Measurements from ENCODE around the gene H2AZ2.
A peak's percentile ranks its signal among the peaks of the same experiment; 100 is the strongest.
"Not testable (repeated sequence)": the region's sequence is repeated elsewhere in the genome, so short reads cannot be mapped to it uniquely, and the experiment has no call there.

H2AZ2 gene

DNA sequence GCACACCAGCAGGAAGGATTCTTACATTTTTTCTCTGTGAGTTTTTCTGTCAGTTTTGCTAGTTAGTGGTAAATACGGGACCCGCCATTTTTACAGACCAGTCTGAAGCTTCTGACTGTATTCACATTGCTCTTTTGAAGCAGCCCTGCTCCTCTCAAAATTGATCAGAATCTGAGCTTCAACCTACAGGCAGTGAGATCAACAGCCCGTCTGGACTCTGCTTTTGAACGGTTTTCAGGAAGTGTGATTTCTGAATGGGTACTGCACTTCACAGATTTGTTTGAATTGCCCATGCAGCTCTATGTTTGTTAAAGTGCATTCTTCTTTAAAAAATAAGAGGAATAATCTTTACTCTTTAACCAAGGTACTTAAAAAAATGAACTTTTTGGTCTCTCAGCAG is 28.5 kb upstream of the H2AZ2 start:
- no peak overlapping the region for H3K4me3 ChIP-seq (ENCODE audit: low read depth, low read length)
- POLR2A ChIA-PET, result no interaction called here
- no peak for DNase-seq (ENCODE audit: low read depth, low spot score)
- CTCF ChIA-PET, result interaction anchor here (1.4 to 6.8 kb wide), 3 partner anchors 9 to 18 kb away, joined by 4 to 43 read pairs (median 5); no protein-coding TSS in a partner anchor
- no peak for TF ChIP-seq CTCF (IDR thresholded peaks at IDR 0.05; ENCODE audit: insufficient read depth, low read length, missing control alignments)

DNA sequence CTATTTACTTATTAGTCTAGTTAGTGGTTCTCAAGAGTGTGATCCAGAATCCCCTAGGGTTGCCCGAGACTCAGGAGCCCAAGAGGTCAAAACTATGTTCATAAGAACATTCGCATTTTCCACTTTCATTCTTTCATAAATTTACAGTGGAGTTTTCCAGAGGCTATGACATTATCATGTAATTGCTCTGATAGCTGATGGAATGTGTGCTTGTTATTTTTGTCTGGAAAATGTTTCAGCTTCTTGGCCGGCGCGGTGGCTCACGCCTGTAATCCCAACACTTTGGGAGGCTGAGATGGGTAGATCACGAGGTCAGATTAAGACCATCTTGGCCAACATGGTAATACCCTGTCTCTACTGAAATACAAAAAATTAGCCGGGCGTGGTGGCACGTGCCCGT is 27.4 kb upstream of the H2AZ2 start:
- ChIA-PET POLR2A (interaction anchor here (0.7 to 1.9 kb wide), 3 partner anchors 8 to 21 kb away, joined by 3 to 4 read pairs (median 4); partner anchors contain the start of gene PURB), CTCF (interaction anchor here (1.5 to 6.8 kb wide), 2 partner anchors 9 to 17 kb away, joined by 5 to 43 read pairs; no protein-coding TSS in a partner anchor)
- no peak for DNase-seq (ENCODE audit: low read depth, low spot score)
- TF ChIP-seq CTCF (IDR thresholded peaks at IDR 0.05; ENCODE audit: insufficient read depth, low read length, missing control alignments), result no peak
- H3K4me3 ChIP-seq (ENCODE audit: low read depth, low read length), result no peak overlapping the region

GRCh38 chr7:44872787-44873186 is 24.9 kb upstream of the H2AZ2 start:
- TF ChIP-seq CTCF (IDR thresholded peaks at IDR 0.05; ENCODE audit: insufficient read depth, low read length, missing control alignments), result no peak
- ChIA-PET POLR2A (interaction anchor here (0.6 kb wide), 1 partner anchor 9 kb away, joined by 3 read pairs; no protein-coding TSS in a partner anchor), CTCF (interaction anchor here (0.6 to 6.8 kb wide), 5 partner anchors 15 to 308 kb away, joined by 3 to 43 read pairs (median 3); no protein-coding TSS in a partner anchor)
- DNase-seq (ENCODE audit: low read depth, low spot score), result no peak
- H3K4me3 ChIP-seq (ENCODE audit: low read depth, low read length), result no peak overlapping the region

DNA sequence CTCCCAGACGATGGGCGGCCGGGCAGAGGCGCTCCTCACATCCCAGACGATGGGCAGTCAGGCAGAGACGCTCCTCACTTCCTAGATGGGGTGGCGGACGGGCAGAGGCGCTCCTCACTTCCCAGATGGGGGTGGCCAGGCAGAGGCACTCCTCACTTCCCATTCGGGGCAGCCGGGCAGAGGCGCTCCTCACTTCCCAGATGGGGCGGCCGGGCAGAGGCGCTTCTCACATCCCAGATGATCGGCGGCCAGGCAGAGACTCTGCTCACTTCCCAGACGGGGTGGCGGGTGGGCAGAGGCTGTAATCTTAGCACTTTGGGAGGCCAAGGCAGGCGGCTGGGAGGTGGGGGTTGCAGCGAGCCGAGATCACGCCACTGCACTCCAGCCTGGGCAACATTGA is 24.0 kb upstream of the H2AZ2 start:
- DNase-seq (ENCODE audit: low read depth, low spot score); H3K4me3 ChIP-seq (ENCODE audit: low read depth, low read length); CTCF ChIA-PET: not testable (repeated sequence)
- POLR2A ChIA-PET, result interaction anchor here (0.6 kb wide), 1 partner anchor 10 kb away, joined by 3 read pairs; no protein-coding TSS in a partner anchor

DNA sequence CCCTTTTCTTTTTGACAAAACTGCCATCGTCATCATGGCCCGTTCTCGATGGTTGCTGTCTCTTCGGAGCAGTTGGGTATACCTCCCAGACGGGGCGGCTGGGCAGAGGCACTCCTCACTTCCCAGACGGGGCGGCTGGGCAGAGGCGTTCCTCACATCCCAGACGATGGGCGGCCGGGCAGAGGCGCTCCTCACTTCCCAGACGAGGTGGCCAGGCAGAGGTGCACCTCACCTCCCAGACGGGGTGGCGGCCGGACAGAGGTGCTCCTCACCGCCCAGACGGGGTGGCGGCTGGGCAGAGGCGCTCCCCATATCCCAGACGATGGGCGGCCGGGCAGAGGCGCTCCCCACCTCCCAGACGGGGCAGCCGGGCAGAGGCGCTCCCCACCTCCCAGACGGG is 22.9 kb upstream of the H2AZ2 start:
- H3K4me3 ChIP-seq (ENCODE audit: low read depth, low read length); DNase-seq (ENCODE audit: low read depth, low spot score); POLR2A ChIA-PET; CTCF ChIA-PET: not testable (repeated sequence)

GRCh38 chr7:44870336-44870735 is 22.4 kb upstream of the H2AZ2 start:
- POLR2A ChIA-PET; H3K4me3 ChIP-seq (ENCODE audit: low read depth, low read length); DNase-seq (ENCODE audit: low read depth, low spot score): not testable (repeated sequence)
- CTCF ChIA-PET, result interaction anchor here (2.4 kb wide), 1 partner anchor 13 kb away, joined by 11 read pairs; no protein-coding TSS in a partner anchor

DNA sequence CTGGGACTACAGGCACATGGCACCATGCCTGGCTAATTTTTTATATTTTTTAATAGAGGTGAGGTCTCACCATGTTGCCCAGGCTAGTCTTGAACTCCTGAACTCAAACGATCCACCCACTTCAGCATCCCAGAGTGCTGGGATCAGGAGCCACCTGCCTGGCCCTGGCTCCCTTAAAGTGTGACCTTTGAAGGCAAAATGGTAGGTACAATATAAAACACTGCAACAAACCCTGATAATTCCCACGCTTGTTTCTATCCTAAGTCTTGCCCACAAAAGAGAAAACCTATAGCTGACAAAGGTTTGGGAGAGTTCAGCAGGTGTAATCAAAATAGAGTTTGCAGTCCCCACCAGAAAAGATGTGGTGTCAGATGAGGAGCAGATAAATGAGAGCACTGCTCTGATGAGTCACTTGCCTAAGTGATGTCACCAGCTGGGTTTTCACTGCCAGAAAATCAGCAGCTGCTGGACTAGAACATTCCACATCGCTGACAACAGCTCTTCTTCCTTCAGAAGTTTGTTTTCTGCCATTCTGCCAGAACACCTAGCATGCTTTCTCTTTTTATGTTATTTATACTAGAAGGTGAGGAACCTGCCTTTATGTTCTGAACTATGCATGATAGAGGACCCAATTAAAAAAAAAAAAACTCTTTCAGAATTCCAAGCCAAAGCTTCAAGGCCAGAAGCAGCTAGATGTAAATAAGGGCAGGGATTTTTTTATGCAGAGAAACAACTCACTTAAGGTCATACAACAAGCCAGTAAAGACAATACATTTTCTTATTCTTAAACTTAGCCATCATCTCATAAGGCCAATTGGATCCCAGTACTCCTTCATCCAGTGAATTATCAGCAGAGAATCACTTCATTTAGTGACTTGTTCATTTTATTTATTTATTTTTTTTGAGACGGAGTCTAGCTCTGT is 19.4 kb upstream of the H2AZ2 start:
- POLR2A ChIA-PET, result interaction anchor here (0.6 to 1.0 kb wide), 5 partner anchors 8 to 134 kb away, joined by 3 to 5 read pairs (median 3); partner anchors contain the start of gene PURB
- no peak overlapping the region for H3K4me3 ChIP-seq (ENCODE audit: low read depth, low read length)
- peak; percentile 64 for DNase-seq (ENCODE audit: low read depth, low spot score)
- CTCF ChIA-PET, result interaction anchor here (0.8 to 3.7 kb wide), 6 partner anchors 9 to 269 kb away, joined by 3 to 16 read pairs (median 5); no protein-coding TSS in a partner anchor
- no peak for TF ChIP-seq CTCF (IDR thresholded peaks at IDR 0.05; ENCODE audit: insufficient read depth, low read length, missing control alignments)

DNA sequence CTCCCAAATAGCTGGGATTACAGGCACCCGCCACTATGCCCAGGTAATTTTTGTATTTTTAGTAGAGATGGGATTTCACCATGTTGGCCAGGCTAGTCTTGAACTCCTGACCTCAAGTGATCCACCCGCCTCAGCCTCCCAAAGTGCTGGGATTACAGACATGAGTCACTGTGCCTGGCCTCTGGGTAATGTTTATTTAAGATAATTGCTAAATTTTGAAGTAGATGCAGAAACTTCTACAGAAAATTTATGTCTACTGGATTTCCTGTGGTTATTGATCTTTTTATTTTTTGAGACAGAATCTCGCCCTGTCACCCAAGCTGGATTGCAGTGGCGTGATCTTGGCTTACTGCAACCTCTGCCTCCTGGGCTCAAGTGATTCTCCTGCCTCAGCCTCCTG is 14.1 kb upstream of the H2AZ2 start:
- not testable (repeated sequence) for DNase-seq (ENCODE audit: low read depth, low spot score); H3K4me3 ChIP-seq (ENCODE audit: low read depth, low read length)
- ChIA-PET CTCF (interaction anchor here (1.2 to 13.3 kb wide), 5 partner anchors 14 to 274 kb away, joined by 4 to 211 read pairs (median 7); partner anchors contain the start of gene H2AZ2), POLR2A (interaction anchor here (0.9 kb wide), 1 partner anchor 20 kb away, joined by 3 read pairs; no protein-coding TSS in a partner anchor)
